Measurements from ENCODE around the gene ATAD2B.

GRCh38 chr2:23772684-23773083 is 154.2 kb downstream of the ATAD2B start:
- TF ChIP-seq CTCF (IDR thresholded peaks at IDR 0.05) (no peak), POLR2A (IDR thresholded peaks at IDR 0.05) (no peak)
